CD4-positive, alpha-beta T cell treated with Interleukin-15 for 4 hours (primary cell): ENCODE results near the gene BBX.

Source experiments
- DNase-seq: peaks from one replicate; pipeline ENCODE4 v3.0.0-alpha.2; 2020; ENCODE audit warnings: low spot score

Gene BBX

GRCh38 chr3:107847791-107848190 is 325.0 kb downstream of the BBX start:
- no peak for DNase-seq

GRCh38 chr3:107848351-107848915 is 325.7 kb downstream of the BBX start:
- no peak for DNase-seq

- DNase-seq, result no peak
Observed at GRCh38 chr3:107850681-107851080, 327.9 kb downstream of the BBX start.

GRCh38 chr3:107853821-107854220 is 331.1 kb downstream of the BBX start:
- DNase-seq, result no peak

GRCh38 chr3:107854733-107855132 is 332.0 kb downstream of the BBX start:
- no peak for DNase-seq

- DNase-seq, result no peak
Observed at GRCh38 chr3:107855710-107856109, 332.9 kb downstream of the BBX start.

GRCh38 chr3:107857854-107858253 is 335.1 kb downstream of the BBX start:
- no peak for DNase-seq

GRCh38 chr3:107858876-107859275 is 336.1 kb downstream of the BBX start:
- no peak for DNase-seq
